SK-N-SH (cell line): ENCODE data around the gene TMEM167A. TPM values are rescaled to one million over a fixed set of nuclear protein-coding genes. Genes with fewer than 3 reads are reported as not detected.

Experiments
- CTCF ChIA-PET: fragments of 300-600, 350-600 bp; formaldehyde crosslinking; extraction: SDS; loops from one replicate; lab custom pipeline; 2021; lab: Yijun Ruan, JAX
- POLR2A ChIA-PET: fragments of 350-600 bp; sonication (Branson Sonifier 250); formaldehyde crosslinking; extraction: SDS; loops from one replicate; lab custom pipeline; 2020; ENCODE audit warnings: antibody characterized with exemption, inconsistent platforms; lab: Yijun Ruan, JAX
- DNase-seq: peaks from one replicate; pipeline ENCODE4 v3.0.0; 2012
- H2AFZ ChIP-seq: fragments of 200-600 bp; sonication (generic); 2 replicates; pipeline ENCODE4 v1.8.1; 2016; ENCODE audit warnings: antibody characterized with exemption, mild to moderate bottlenecking, low read depth
- H3F3A ChIP-seq: fragments of 200-600 bp; sonication (generic); replicated peaks from 2 replicates; pipeline ENCODE3; 2016; ENCODE audit warnings: antibody characterized with exemption, mild to moderate bottlenecking; ENCODE audit not compliant: insufficient read depth
- H3K27ac ChIP-seq, 2 experiments: fragments of 200-500 bp in 1 of 2; fragments of 200-600 bp in 1 of 2; sonication (Bioruptor generic) in 1 of 2; sonication (generic), shearing (Covaris generic) in 1 of 2; 2 replicates each; pipeline versions ENCODE4 v1.5.1 to v1.6.1; 2014 to 2016; ENCODE audit warnings: low read depth in 2 of 2, inconsistent platforms in 1 of 2, low read length in 1 of 2, mild to moderate bottlenecking in 1 of 2, mixed read lengths in 1 of 2
- H3K27me3 ChIP-seq: fragments of 200-600 bp; sonication (generic), shearing (Covaris generic); 2 replicates; pipeline ENCODE4 v1.6.1; 2016; ENCODE audit warnings: mixed run types; ENCODE audit not compliant: insufficient read depth
- H3K36me3 ChIP-seq, 2 experiments: fragments of 200-500 bp in 1 of 2; fragments of 200-600 bp in 1 of 2; sonication (Bioruptor generic) in 1 of 2; sonication (generic) in 1 of 2; replicated peaks in 1 of 2; 2 replicates each; pipeline versions ENCODE3 to v1.5.1; 2014 to 2016; ENCODE audit warnings: low read length in 1 of 2, mild to moderate bottlenecking in 1 of 2; ENCODE audit not compliant: insufficient read depth in 2 of 2, control insufficient read depth in 1 of 2
- H3K4me1 ChIP-seq, 2 experiments: fragments of 200-500 bp in 1 of 2; fragments of 200-600 bp in 1 of 2; sonication (Bioruptor generic) in 1 of 2; sonication (generic), shearing (Covaris generic) in 1 of 2; 2 replicates each; pipeline versions ENCODE4 v1.5.1 to v1.6.1; 2014 to 2016; ENCODE audit warnings: low read depth in 1 of 2, low read length in 1 of 2, mixed run types in 1 of 2; ENCODE audit not compliant: insufficient read depth in 2 of 2, control insufficient read depth in 1 of 2
- H3K4me2 ChIP-seq: fragments of 200-600 bp; sonication (generic), shearing (Covaris generic); 2 replicates; pipeline ENCODE4 v1.6.1; 2017; ENCODE audit warnings: mixed run types
- H3K4me3 ChIP-seq, 2 experiments: fragments of 200-500 bp in 1 of 2; fragments of 200-600 bp in 1 of 2; sonication (Bioruptor generic) in 1 of 2; sonication (generic), shearing (Covaris generic) in 1 of 2; 2 replicates each; pipeline versions ENCODE4 v1.5.1 to v1.8.1; 2014 to 2016; ENCODE audit warnings: low read depth in 2 of 2, inconsistent platforms in 1 of 2, low read length in 1 of 2, mild to moderate bottlenecking in 1 of 2, mixed read lengths in 1 of 2, moderate library complexity in 1 of 2
- H3K79me2 ChIP-seq: fragments of 200-600 bp; sonication (generic); 2 replicates; pipeline ENCODE4 v1.8.1; 2017; ENCODE audit warnings: mild to moderate bottlenecking; ENCODE audit not compliant: insufficient read depth
- H3K9ac ChIP-seq: fragments of 200-600 bp; sonication (generic); 2 replicates; pipeline ENCODE4 v1.6.1; 2017; ENCODE audit warnings: mixed run types
- H3K9me2 ChIP-seq: fragments of 200-600 bp; sonication (generic); 2 replicates; pipeline ENCODE4 v1.6.1; 2017; ENCODE audit warnings: mixed run types
- H3K9me3 ChIP-seq: fragments of 200-600 bp; sonication (generic); 2 replicates; pipeline ENCODE4 v1.6.1; 2017; ENCODE audit warnings: mixed run types, mild to moderate bottlenecking, moderate library complexity
- H4K20me1 ChIP-seq: fragments of 200-600 bp; sonication (generic); 2 replicates; pipeline ENCODE4 v1.6.1; 2017; ENCODE audit warnings: mild to moderate bottlenecking, mixed run types; ENCODE audit not compliant: insufficient read depth
- CHD2 ChIP-seq: fragments of 150-350 bp; IDR thresholded peaks from 2 replicates; pipeline ENCODE4 v1.6.1; 2018; ENCODE audit warnings: low read length; ENCODE audit not compliant: partially characterized antibody
- CTCF ChIP-seq: fragments of 200-600 bp; sonication (generic); IDR thresholded peaks from 2 replicates; pipeline ENCODE4 v1.6.1; 2017; ENCODE audit warnings: antibody characterized with exemption, mild to moderate bottlenecking, moderate library complexity
- ELF1 ChIP-seq: IDR thresholded peaks from 2 replicates; pipeline ENCODE4 v1.4.0; 2012
- EP300 ChIP-seq, 2 experiments: IDR thresholded peaks; 2 replicates each; pipeline versions ENCODE4 v1.4.0 to v1.6.1; 2012; ENCODE audit warnings: borderline replicate concordance in 1 of 2, low read depth in 1 of 2, low read length in 1 of 2
- EZH2phosphoT487 ChIP-seq: fragments of 200-600 bp; sonication (generic); IDR thresholded peaks from 2 replicates; pipeline ENCODE4 v1.6.1; 2017; ENCODE audit warnings: low read depth, mixed run types, mild to moderate bottlenecking, antibody characterized with exemption, moderate library complexity, borderline replicate concordance
- FOXM1 ChIP-seq: IDR thresholded peaks from 2 replicates; pipeline ENCODE4 v1.4.0; 2012; ENCODE audit warnings: low read depth, mild to moderate bottlenecking
- MEF2A ChIP-seq: IDR thresholded peaks from 2 replicates; pipeline ENCODE4 v1.4.0; 2012; ENCODE audit warnings: low read depth, borderline replicate concordance
- NRF1 ChIP-seq: IDR thresholded peaks from 2 replicates; pipeline ENCODE4 v1.6.1; 2012; ENCODE audit warnings: low read depth, mild to moderate bottlenecking, low read length
- PBX3 ChIP-seq: IDR thresholded peaks from 2 replicates; pipeline ENCODE4; 2012
- RAD21 ChIP-seq: IDR thresholded peaks from 2 replicates; pipeline ENCODE4 v1.6.1; 2012; ENCODE audit warnings: mild to moderate bottlenecking, low read length
- RFX5 ChIP-seq: IDR thresholded peaks from 2 replicates; pipeline ENCODE4 v1.6.1; 2012; ENCODE audit warnings: mild to moderate bottlenecking, improper control_type of control experiment, low read length
- TCF12 ChIP-seq: IDR thresholded peaks from 2 replicates; pipeline ENCODE4 v1.4.0; 2012
- USF2 ChIP-seq: fragments of 150-350 bp; IDR thresholded peaks from 2 replicates; pipeline ENCODE4 v1.6.1; 2017; ENCODE audit warnings: antibody characterized with exemption, low read length, low read depth, borderline replicate concordance
- ZBTB33 ChIP-seq: IDR thresholded peaks from 2 replicates; pipeline ENCODE4 v1.4.0; 2012; ENCODE audit warnings: low read depth, borderline replicate concordance
- WGBS: methylation state at CpG from one replicate; pipeline ENCODE4 v1.1.6; 2017; ENCODE audit warnings: low lambda C conversion rate; 5-methylcytosine and 5-hydroxymethylcytosine counted together
- polyA plus RNA-seq, 3 experiments: library from polyadenylated mRNA; depleted of rRNA; stranded (reverse); fragments of >200 nt; gene quantifications; 2 replicates each; pipeline ENCODE4 v1.2.3, GENCODE V29; 2012

TMEM167A gene
- polyA plus RNA-seq, 1 of the 3 experiments (the other 2 are of a cell fraction) = 23.7 TPM

DNA sequence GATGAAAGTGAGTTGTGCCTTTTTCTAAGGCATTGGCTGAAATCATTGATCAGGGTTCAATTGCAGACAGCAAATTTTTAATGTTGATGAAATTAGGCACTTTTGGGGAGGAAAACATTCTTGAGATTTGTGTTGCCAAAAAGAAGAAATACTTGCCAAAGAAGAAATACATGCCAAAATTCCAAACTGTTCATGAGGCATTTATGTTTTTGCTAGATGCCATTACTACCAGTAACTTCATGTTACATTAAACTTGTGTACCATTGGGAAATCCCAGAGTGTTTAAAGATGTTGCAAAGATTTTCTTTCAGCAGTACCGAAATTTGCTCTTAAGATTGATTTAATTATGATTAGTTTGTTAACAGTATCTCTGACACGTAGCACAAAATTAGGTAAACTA is 7.1 kb upstream of the TMEM167A start:
- DNase-seq = no peak
- no peaks in the 10 kb centered on the region for H3K9me2 ChIP-seq
- 87% methylated on average over 2 of the region's 2 CpGs for WGBS
- no peak overlapping the region for H3K4me2 ChIP-seq
- TF ChIP-seq PBX3 (no peak), TCF12 (no peak)
- no peaks in the 10 kb centered on the region for H3K27me3 ChIP-seq
- ChIA-PET CTCF (interaction anchor here (0.8 kb wide), 1 partner anchor 33 kb away, joined by 3 read pairs; no protein-coding TSS in a partner anchor), POLR2A (no interaction called here)
- no peaks in the 10 kb centered on the region for H3K36me3 ChIP-seq
- no peak overlapping the region for H2AFZ ChIP-seq
- H3F3A ChIP-seq = peaks cover 4% of the 10 kb centered on the region
- no peak overlapping the region for H3K9ac ChIP-seq
- H3K9me3 ChIP-seq = no peaks in the 10 kb centered on the region
- no peaks in the 10 kb centered on the region for H4K20me1 ChIP-seq
- no peak overlapping the region for H3K4me3 ChIP-seq
- no peaks in the 10 kb centered on the region for H3K4me1 ChIP-seq
- H3K27ac ChIP-seq = no peak overlapping the region
- 0 out of 2 replicates have a peak, but pooled peaks cover 11% of the 10 kb centered on the region for H3K79me2 ChIP-seq

GRCh38 chr5:83082750-83083149 is 5.6 kb upstream of the TMEM167A start:
- Histone ChIP-seq H3K9me3 (no peaks in the 10 kb centered on the region), H2AFZ (no peak overlapping the region), H4K20me1 (no peaks in the 10 kb centered on the region), H3F3A (peaks cover 4% of the 10 kb centered on the region), H3K4me2 (no peak overlapping the region), H3K27me3 (no peaks in the 10 kb centered on the region), H3K27ac (no peak overlapping the region), H3K36me3 (no peaks in the 10 kb centered on the region), H3K4me1 (peaks cover 5 to 7% of the 10 kb centered on the region in 2 experiments; a peak in 1 of 4 replicates), H3K79me2 (peaks cover 26% of the 10 kb centered on the region; the same call in 1 of the 2 replicates), H3K9ac (no peak overlapping the region), H3K9me2 (no peaks in the 10 kb centered on the region), H3K4me3 (no peak overlapping the region)
- ChIA-PET POLR2A (no interaction called here), CTCF (interaction anchor here (1.4 kb wide), 1 partner anchor 9 kb away, joined by 3 read pairs; no protein-coding TSS in a partner anchor)
- DNase-seq = no peak
- TF ChIP-seq ZBTB33 (no peak), EZH2phosphoT487 (no peak), NRF1 (no peak), CHD2 (no peak), CTCF (no peak), RFX5 (no peak), MEF2A (no peak), ELF1 (no peak), PBX3 (no peak), USF2 (no peak), EP300 (IDR thresholded peaks at IDR 0.05; ENCODE audit: borderline replicate concordance in 1 of 2, low read depth in 1 of 2, low read length in 1 of 2) (no peak), FOXM1 (no peak), RAD21 (no peak)
